Peyer's patch (tissue), 4 donors: ENCODE measurements around the gene RBM10.

Source experiments
- CTCF ChIP-seq, 6 experiments: fragments of 450-650 bp in 4 of 6; fragments of 200-600 bp in 2 of 6; sonication (generic) in 1 of 6; IDR thresholded peaks; one replicate each; pipeline ENCODE4 v1.5.1; 2017 to 2019; ENCODE audit warnings: antibody characterized with exemption in 6 of 6, mild to moderate bottlenecking in 3 of 6, moderate library complexity in 1 of 6
- POLR2A ChIP-seq, 2 donors: fragments of 450-650 bp; IDR thresholded peaks; one replicate each; pipeline ENCODE4 v1.5.1; 2017; ENCODE audit warnings: antibody characterized with exemption in 2 of 2, mild to moderate bottlenecking in 2 of 2, moderate library complexity in 2 of 2

DNA sequence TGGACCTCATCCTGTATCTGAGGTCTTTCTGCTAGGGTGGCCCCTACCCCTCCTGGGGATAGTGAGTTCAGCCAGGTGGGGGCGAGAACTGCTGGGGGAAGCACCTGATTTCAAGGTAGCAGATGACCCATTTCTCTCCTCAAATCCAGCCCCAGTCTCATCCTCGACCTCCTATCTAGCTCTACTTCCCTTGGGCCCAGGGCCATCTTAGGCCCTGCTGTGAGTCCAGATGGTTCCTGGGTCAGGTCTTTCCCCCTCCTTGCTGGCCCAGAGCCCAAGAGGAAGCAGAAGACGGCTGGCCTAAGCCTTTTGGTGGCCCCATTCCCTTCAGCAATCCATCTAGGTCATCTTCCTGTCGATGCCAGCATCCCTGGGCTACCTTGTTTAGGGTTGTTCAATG lies 76.7 kb downstream of the RBM10 start:
- TF ChIP-seq CTCF (IDR thresholded peaks at IDR 0.05), result no peak
- TF ChIP-seq POLR2A (IDR thresholded peaks at IDR 0.05), result no peak
